Activated naive CD8-positive, alpha-beta T cell treated with anti-CD3 and anti-CD28 coated beads, Interleukin-2, amount 10 ng/mL, durations not matched to agents 7 days and 5 days (primary cell): ENCODE measurements around the gene POC1B. TPM values are rescaled to one million over a fixed set of nuclear protein-coding genes. Genes with fewer than 3 reads are reported as not detected.
A peak's percentile ranks its signal among the peaks of the same experiment; 100 is the strongest.

Experiments used
- ATAC-seq: fragments of 150-1000 bp; cut with Tn5 transposase; one replicate; pipeline ENCODE4 v1.10.0; 2021; ENCODE audit warnings: low read depth, moderate library complexity
- POLR2A ChIA-PET: fragments of 350-600 bp; sonication (Branson Sonifier 250); formaldehyde crosslinking; loops from one replicate; lab custom pipeline; 2021; ENCODE audit warnings: antibody characterized with exemption; lab: Charles Lee
- DNase-seq: peaks from one replicate; pipeline ENCODE4 v3.0.0; 2021
- H3K27ac Mint-ChIP-seq: one replicate; pipeline ENCODE4 v1.8.0; 2022; ENCODE audit warnings: mild to moderate bottlenecking, mixed read lengths
- H3K27me3 Mint-ChIP-seq: one replicate; pipeline ENCODE4 v1.8.0; 2022; ENCODE audit warnings: mild to moderate bottlenecking, moderate library complexity, mixed read lengths
- H3K36me3 Mint-ChIP-seq: one replicate; pipeline ENCODE4 v1.8.0; 2021; ENCODE audit warnings: mild to moderate bottlenecking, mixed read lengths
- H3K4me1 Mint-ChIP-seq: one replicate; pipeline ENCODE4 v1.8.0; 2021; ENCODE audit warnings: mixed read lengths
- H3K4me3 Mint-ChIP-seq: one replicate; pipeline ENCODE4 v1.8.0; 2022; ENCODE audit warnings: mild to moderate bottlenecking, moderate library complexity, mixed read lengths
- H3K9me3 Mint-ChIP-seq: one replicate; pipeline ENCODE4 v1.8.0; 2021; ENCODE audit warnings: mixed read lengths
- total RNA-seq, 2 experiments: library from RNA; stranded (reverse); gene quantifications; one replicate each; pipeline ENCODE4 v1.2.3, GENCODE V29; 2021

POC1B gene
- total RNA-seq, 2 experiments from 2014 or later: 48.0 to 48.8 TPM

DNA sequence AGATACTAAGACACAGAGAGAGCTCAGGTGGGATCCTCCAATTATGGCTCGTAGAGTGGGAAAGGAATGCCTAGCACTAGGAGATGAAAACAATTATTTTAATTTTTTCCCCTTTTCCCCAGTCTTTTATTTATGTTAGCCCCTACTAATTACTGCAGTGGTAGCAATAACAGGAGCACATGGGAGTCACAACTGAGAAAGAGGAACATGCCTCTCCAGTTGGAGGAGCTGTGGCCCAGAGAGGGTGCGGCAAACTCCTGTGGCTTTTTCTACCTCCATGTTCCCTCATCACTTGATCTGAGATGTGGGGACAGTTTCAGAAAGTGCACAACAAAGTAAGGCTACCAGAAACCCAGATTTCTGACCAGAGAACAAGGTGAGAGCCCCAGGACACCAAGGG lies 25.9 kb upstream of the POC1B start:
- H3K4me3 Mint-ChIP-seq: no peak overlapping the region

DNA sequence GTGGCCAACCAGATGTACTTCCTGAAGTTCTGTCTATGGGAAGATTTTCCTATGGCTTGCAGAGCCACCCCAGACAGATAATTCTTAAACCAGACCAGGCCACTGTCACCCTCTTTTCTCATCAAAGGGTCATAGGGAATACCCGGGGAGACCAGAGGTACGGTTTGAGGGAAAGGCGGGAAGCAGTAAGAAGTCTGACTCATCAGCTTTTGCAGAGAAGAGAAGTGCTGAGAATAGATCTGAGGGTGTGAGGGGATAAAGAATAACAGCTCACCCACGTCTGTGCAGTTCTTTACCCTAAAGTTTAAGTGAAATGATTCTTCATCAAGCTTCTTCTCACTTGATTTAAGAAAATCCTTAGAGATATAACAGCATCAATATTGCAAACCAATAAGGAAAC lies 21.3 kb upstream of the POC1B start:
- Mint-ChIP-seq H3K36me3 (no peaks in the 10 kb centered on the region), H3K27ac (no peak overlapping the region), H3K9me3 (no peaks in the 10 kb centered on the region), H3K4me1 (peaks cover 7% of the 10 kb centered on the region), H3K4me3 (no peak overlapping the region), H3K27me3 (no peaks in the 10 kb centered on the region)
- POLR2A ChIA-PET: no interaction called here
- ATAC-seq (no peak), DNase-seq (no peak)

More for the DNA sequence above, 25.9 kb upstream of the POC1B start:
- Mint-ChIP-seq H3K9me3 (no peaks in the 10 kb centered on the region), H3K36me3 (no peaks in the 10 kb centered on the region), H3K27ac (no peak overlapping the region), H3K4me1 (no peaks in the 10 kb centered on the region), H3K27me3 (no peaks in the 10 kb centered on the region)
- POLR2A ChIA-PET: interaction anchor here (1.7 kb wide), 1 partner anchor 13 kb away, joined by 4 read pairs; no protein-coding TSS in a partner anchor
- no peak for DNase-seq
- no peak for ATAC-seq

DNA sequence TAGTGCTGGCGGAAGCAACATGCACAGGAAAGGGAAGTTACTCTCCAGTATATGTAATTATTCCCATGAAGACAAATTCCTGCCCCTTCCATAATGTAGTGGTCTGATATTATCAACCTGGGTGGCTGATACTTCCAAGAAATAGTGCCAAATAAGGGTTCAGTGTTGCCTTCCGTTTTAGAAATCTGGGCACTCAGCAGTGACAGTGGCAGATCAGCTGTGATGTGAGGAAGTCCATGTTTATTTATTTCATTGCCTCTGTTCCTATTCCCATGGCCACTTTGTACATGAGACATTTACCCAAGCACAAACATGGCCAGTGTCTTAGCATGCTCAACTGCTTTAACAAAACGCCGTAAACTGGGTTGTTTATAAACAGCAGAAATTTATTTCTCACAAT lies 20.3 kb upstream of the POC1B start:
- no peak overlapping the region for H3K4me3 Mint-ChIP-seq
- POLR2A ChIA-PET: no interaction called here

DNA sequence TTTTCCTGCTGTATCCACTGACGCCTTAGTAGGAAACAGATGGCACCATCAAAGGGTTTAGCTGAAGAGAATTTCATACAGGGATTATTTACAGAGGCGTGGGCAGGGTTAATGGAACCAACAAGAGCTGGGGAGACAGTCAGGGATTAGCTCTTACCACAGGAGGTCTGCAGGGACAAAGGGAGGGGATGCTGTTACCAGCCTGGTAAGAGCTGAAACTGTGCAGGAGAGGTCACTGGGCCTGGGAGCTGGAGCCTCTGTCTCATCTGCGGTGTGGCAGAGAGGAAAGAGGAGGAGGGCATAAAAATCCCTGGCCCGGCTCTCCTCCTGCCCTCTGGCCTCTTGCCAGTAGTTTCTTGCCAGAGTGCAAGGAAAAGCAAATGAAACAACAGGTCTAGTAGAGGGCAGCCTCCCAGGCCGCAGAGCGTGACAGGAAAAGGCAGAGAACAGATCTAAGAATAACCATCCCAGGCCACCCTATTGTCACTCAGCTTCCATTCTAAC lies 18.9 kb upstream of the POC1B start:
- peaks cover 10% of the 10 kb centered on the region for H3K4me1 Mint-ChIP-seq
- POLR2A ChIA-PET: no interaction called here
- H3K36me3 Mint-ChIP-seq: no peaks in the 10 kb centered on the region
- no peaks in the 10 kb centered on the region for H3K9me3 Mint-ChIP-seq
- ATAC-seq: no peak
- no peak overlapping the region for H3K4me3 Mint-ChIP-seq
- no peaks in the 10 kb centered on the region for H3K27me3 Mint-ChIP-seq
- DNase-seq: no peak
- H3K27ac Mint-ChIP-seq: no peak overlapping the region

More for the DNA sequence above, 20.3 kb upstream of the POC1B start:
- no peaks in the 10 kb centered on the region for H3K36me3 Mint-ChIP-seq
- no peak overlapping the region for H3K27ac Mint-ChIP-seq
- H3K27me3 Mint-ChIP-seq: no peaks in the 10 kb centered on the region
- peaks cover 7% of the 10 kb centered on the region for H3K4me1 Mint-ChIP-seq
- ATAC-seq: no peak
- no peak for DNase-seq
- no peaks in the 10 kb centered on the region for H3K9me3 Mint-ChIP-seq

DNA sequence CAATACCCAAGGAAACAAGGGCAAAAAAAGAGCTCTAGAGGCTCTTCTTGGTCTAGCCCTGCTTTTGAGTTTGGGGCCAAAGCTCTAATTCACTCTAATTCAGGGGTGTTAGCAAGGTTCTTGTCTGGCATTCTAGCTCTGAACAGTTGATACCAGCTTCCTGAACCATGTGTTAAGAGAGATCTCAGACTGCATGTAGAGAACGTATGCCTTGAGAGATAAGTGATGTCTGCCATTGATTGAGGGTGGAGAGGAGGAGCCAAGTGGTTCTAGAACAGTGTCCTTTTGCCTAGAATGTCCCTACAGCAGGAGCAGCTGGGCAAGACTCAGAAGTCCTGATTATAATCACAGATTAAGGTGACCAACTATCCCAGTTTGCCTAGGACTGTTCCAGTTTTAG lies 18.2 kb upstream of the POC1B start:
- H3K4me3 Mint-ChIP-seq: no peak overlapping the region
- POLR2A ChIA-PET: no interaction called here
- no peaks in the 10 kb centered on the region for H3K36me3 Mint-ChIP-seq
- H3K9me3 Mint-ChIP-seq: no peaks in the 10 kb centered on the region
- DNase-seq (no peak), ATAC-seq (no peak)
- peaks cover 10% of the 10 kb centered on the region for H3K4me1 Mint-ChIP-seq
- H3K27ac Mint-ChIP-seq: no peak overlapping the region
- no peaks in the 10 kb centered on the region for H3K27me3 Mint-ChIP-seq

DNA sequence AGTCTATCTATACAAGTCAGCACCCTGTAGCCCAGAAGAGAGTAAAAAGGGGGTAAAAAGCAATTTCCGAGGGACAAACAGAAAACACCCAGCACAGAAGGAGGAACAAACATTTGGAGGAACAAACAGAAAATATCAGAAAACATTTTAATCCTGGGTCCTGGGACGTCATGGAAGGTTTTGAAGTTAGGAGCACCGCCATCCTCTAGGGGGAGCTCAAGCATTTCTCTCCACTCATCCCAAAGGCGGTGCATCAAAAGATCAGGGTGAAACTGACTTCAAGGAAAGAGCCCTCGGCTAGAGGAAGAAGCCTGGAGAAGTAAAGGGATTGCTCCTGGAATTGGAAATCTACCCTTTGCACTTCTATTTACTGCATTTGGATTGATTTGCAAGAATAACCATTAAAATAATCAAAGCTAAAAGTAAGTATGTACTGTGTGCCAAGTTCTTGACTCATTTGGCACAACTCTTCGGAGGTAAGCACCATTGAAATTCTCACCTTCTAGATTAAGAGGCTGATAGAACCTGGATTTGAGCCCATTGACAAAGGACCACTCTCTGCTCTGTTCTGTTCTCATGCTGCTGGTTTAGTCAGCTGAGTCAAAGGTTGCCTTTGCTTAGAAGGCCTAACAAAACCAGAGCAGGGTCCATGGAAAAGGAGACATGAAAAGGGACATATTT lies 17.2 kb upstream of the POC1B start:
- peaks cover 10% of the 10 kb centered on the region for H3K4me1 Mint-ChIP-seq
- POLR2A ChIA-PET: interaction anchor here (1.2 kb wide), 1 partner anchor 166 kb away, joined by 4 read pairs; no protein-coding TSS in a partner anchor
- H3K36me3 Mint-ChIP-seq: no peaks in the 10 kb centered on the region
- DNase-seq (no peak), ATAC-seq (peak; percentile 79)
- no peaks in the 10 kb centered on the region for H3K9me3 Mint-ChIP-seq
- no peak overlapping the region for H3K4me3 Mint-ChIP-seq
- no peaks in the 10 kb centered on the region for H3K27me3 Mint-ChIP-seq
- no peak overlapping the region for H3K27ac Mint-ChIP-seq

DNA sequence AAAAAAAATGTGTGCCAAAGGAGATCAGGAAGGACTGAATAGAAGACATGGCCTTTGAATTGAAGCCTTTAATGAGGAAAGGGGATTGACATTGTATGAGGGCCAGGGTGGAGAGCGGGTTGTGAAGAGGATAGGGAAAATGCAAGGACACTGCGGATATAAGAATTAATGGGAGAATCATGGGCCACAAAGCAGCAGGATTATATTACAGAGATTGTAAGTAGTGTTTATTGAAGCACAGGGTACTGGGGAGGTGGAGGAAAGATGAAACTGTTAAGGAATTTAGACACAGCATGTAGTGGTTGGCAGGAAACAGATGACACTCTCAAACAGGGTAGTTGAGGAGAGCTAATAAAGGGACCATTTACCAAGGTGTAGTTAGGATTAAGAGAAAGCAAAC lies 16.4 kb upstream of the POC1B start:
- Mint-ChIP-seq H3K4me1 (peaks cover 10% of the 10 kb centered on the region), H3K27ac (no peak overlapping the region), H3K9me3 (no peaks in the 10 kb centered on the region), H3K36me3 (no peaks in the 10 kb centered on the region), H3K27me3 (no peaks in the 10 kb centered on the region), H3K4me3 (no peak overlapping the region)
- no peak for DNase-seq
- POLR2A ChIA-PET: interaction anchor here (1.2 kb wide), 1 partner anchor 167 kb away, joined by 4 read pairs; no protein-coding TSS in a partner anchor
- no peak for ATAC-seq

DNA sequence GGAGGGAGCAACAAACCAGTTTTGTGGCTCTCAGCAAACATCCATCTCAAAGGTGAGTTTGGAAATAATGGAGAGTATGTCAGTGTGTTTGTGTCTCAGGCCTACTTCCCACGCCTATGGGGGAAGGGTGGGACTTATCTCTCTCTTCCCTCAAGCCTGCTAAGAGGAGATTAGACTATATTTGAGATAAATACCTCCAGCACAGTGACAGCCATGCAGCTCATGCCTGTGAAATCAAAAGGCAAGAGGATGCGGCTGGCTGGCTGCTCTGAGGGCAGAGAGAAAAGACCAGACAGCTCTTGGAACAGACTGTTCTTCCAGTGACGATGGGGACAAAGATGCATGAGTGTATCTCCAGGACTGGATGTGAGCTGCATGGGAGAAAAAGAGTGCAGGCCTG lies 14.7 kb upstream of the POC1B start:
- POLR2A ChIA-PET: no interaction called here
- H3K4me3 Mint-ChIP-seq: no peak overlapping the region
- no peak overlapping the region for H3K27ac Mint-ChIP-seq

DNA sequence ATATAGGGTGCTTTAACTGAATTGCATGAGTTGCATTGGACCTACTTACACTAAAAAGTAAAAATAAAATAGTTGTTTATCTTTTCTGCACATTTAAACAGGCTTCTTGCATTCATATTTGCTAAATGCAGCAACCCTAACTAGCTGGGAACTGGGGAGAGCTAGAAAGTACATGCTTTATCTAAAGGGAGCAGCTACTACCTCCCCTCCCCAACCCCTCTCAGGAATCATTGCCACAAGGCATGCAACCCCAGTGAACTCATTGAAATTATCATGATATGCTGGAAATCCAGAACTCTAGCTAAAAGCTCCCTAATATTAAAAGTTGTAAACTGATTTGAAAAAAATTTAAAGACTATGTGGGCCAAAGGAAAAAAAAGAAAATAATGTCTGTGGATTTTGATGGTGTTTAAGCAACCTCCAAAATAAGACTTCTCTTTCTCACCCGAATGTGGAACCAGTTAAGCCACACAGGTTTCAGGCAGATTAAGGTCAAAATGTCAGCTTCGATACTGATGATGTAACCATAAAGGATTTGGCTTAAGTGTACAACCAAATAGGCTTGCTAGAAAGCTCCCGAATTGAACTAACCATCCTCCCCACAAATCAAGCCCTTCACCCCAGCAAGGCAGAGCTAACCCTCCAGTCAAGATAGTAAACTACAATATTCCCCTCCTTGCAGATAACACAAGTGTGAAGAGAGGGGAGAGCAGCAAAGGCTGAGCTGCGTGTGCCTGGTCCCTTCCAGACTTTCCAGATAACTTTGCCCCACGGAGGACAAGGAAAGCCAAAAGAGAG lies 13.8 kb upstream of the POC1B start:
- POLR2A ChIA-PET: interaction anchor here (1.7 kb wide), 1 partner anchor 12 kb away, joined by 4 read pairs; no protein-coding TSS in a partner anchor
- Mint-ChIP-seq H3K9me3 (no peaks in the 10 kb centered on the region), H3K4me1 (peaks cover 10% of the 10 kb centered on the region), H3K27ac (no peak overlapping the region), H3K4me3 (no peak overlapping the region), H3K27me3 (no peaks in the 10 kb centered on the region), H3K36me3 (peaks cover 2% of the 10 kb centered on the region)
- DNase-seq (no peak), ATAC-seq (no peak)

More for the DNA sequence above, 14.7 kb upstream of the POC1B start:
- H3K9me3 Mint-ChIP-seq: no peaks in the 10 kb centered on the region
- H3K27me3 Mint-ChIP-seq: no peaks in the 10 kb centered on the region
- H3K36me3 Mint-ChIP-seq: no peaks in the 10 kb centered on the region
- DNase-seq (no peak), ATAC-seq (no peak)
- H3K4me1 Mint-ChIP-seq: peaks cover 10% of the 10 kb centered on the region

DNA sequence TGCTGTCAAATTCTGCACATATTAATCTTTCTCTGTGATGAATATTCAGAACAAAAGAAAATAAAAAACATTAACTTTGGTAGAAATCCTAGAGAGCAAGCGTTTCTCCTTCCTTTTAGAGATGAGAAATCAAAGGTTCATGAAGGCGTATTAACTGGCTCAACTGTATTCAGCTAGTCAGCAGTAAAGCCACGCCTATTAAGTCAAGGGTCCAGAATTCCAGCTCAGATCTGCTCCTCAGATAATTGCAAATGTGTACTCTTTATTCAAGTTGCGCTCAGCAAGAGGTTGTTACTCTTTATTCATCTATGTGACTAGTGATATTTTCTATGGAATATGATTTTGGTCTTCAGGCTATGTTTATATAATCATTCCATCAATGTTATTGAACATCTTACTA lies 13.1 kb upstream of the POC1B start:
- Mint-ChIP-seq H3K27ac (no peak overlapping the region), H3K27me3 (no peaks in the 10 kb centered on the region), H3K4me3 (no peak overlapping the region), H3K36me3 (peaks cover 4% of the 10 kb centered on the region), H3K4me1 (peaks cover 10% of the 10 kb centered on the region), H3K9me3 (no peaks in the 10 kb centered on the region)
- ATAC-seq: no peak
- POLR2A ChIA-PET: interaction anchor here (1.7 kb wide), 1 partner anchor 13 kb away, joined by 4 read pairs; no protein-coding TSS in a partner anchor
- DNase-seq: no peak

DNA sequence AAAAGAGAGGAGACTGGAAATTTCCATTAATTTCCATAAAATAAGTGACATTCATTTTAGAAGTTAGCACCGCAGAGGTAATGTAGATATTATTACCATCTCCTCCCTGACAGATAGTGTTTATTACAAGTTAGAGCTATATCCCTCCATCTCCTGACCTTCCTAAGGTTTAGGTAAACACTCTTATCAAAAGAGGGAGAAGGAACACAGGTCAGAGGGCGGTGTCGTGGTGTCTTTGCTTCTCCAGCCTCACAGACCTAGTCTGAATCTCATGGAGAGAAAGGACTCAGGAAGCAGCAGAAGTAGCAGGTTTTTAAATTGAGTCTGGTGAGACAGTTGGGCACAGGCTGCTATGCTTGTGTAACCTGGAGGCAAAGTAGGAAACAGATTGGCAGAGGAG lies 11.5 kb upstream of the POC1B start:
- peaks cover 5% of the 10 kb centered on the region for H3K4me1 Mint-ChIP-seq
- no peak overlapping the region for H3K27ac Mint-ChIP-seq
- peaks cover 4% of the 10 kb centered on the region for H3K36me3 Mint-ChIP-seq
- H3K27me3 Mint-ChIP-seq: no peaks in the 10 kb centered on the region
- ATAC-seq (no peak), DNase-seq (no peak)
- POLR2A ChIA-PET: no interaction called here
- no peaks in the 10 kb centered on the region for H3K9me3 Mint-ChIP-seq
- H3K4me3 Mint-ChIP-seq: no peak overlapping the region

DNA sequence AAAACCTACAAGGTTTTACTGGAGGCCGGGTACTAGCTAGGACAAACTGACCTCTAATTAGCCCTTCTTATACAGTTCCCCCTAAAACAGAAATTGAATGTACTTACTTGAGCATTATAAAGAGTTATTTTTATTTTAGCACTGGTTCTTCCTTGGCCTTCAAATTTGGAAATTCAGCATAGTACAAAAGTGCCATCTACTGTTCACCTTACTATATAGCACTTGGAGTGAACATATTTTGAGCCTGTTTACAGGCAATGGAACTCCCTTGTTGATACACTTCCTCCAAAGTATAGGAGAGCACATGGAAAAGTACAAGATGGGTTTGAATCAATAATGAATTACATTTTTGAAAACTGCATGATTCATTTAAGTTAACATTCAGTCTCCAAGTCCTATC lies 3.9 kb upstream of the POC1B start:
- DNase-seq (no peak), ATAC-seq (no peak)
- H3K27me3 Mint-ChIP-seq: no peaks in the 10 kb centered on the region
- H3K36me3 Mint-ChIP-seq: peaks cover 6% of the 10 kb centered on the region
- POLR2A ChIA-PET: no interaction called here
- H3K4me3 Mint-ChIP-seq: no peak overlapping the region
- no peaks in the 10 kb centered on the region for H3K9me3 Mint-ChIP-seq
- no peak overlapping the region for H3K27ac Mint-ChIP-seq
- H3K4me1 Mint-ChIP-seq: peaks cover 28% of the 10 kb centered on the region

DNA sequence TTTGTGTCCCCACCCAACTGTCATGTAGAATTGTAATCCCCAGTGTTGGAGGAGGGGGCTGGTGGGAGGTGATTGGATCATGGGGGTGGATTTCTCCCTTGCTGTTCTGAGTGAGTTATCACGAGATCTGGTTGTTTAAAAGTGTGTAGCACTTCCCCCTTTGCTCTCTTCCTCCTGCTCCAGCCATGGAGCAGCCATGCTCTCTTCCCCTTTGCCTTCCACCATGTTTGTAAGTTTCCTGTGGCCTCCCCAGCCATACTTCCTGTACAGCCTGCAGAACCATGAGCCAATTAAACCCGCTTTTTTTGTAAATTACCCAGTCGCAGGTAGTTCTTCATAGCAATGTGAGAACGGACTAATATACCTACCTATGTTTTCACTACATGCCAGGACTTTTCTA lies 2.6 kb upstream of the POC1B start:
- Mint-ChIP-seq H3K4me3 (peak overlapping the region; percentile 43), H3K36me3 (peaks cover 12% of the 10 kb centered on the region), H3K9me3 (no peaks in the 10 kb centered on the region), H3K4me1 (peaks cover 33% of the 10 kb centered on the region), H3K27me3 (no peaks in the 10 kb centered on the region), H3K27ac (peak overlapping the region; percentile 9)
- POLR2A ChIA-PET: interaction anchor here (7.5 kb wide), 1 partner anchor 176 kb away, joined by 56 read pairs; the partner anchor contains the start of gene DUSP6
- no peak for ATAC-seq
- no peak for DNase-seq
